ENCODE data around the gene MTM1.

MTM1 gene

DNA sequence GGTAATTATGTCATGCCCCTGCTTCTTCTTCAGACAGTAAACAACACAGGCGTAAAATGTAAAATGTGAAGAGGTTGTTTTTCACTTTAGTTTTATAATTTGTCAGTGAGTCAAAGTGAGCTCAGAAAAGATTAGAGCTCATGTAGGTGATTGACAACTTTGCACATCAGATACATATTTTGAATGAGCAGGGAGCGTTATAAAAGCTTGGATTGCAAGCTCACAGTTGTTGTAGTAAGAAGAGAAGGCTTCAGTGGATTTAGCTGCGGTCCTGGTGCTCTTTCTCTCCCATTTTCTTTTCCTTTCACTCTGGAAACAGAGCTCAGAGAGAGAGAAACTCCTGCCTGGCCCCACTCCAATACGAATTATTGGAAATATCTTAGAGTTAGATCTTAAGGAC is 151.2 kb downstream of the MTM1 start:
- no peak for TF ChIP-seq TAF1 (IDR thresholded peaks at IDR 0.05; ENCODE audit: borderline replicate concordance, insufficient read depth, low read length)
- no peak for TF ChIP-seq FOXP2 (optimal IDR thresholded peaks at IDR 0.05; ENCODE audit: borderline replicate concordance, extremely low read depth, extremely low read length, insufficient read depth)
- TF ChIP-seq POLR2AphosphoS5 (IDR thresholded peaks at IDR 0.05; ENCODE audit: low read depth, low read length), result no peak

Measured in PFSK-1 (cell line).